ENCODE measurements around the gene FYTTD1. TPM values are rescaled to one million over a fixed set of nuclear protein-coding genes. Genes with fewer than 3 reads are reported as not detected.
"Not testable (repeated sequence)": the region's sequence is repeated elsewhere in the genome, so short reads cannot be mapped to it uniquely, and the experiment has no call there.

Gene FYTTD1
- total RNA-seq, 4 donors from 2014 or later, result 57.7 to 111 (median 85.6) TPM

DNA sequence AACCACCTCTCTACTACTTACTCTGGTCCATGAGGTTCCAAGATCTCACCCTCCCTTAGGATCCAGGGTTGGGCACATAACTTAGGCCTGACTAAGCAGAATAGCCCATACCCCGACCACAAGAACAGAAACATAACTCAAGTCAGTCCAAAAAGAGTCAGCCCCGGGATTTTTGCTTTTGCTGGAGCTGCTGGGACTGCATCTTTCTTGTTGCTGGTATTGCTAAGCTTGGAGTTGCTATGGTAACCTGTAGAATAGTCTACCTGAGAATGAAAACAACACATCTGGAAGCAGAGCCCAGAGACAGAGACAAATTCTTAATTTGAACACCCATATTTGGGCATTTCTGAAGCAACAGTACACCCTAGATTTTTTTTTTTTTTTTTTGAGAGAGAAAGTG is 19.5 kb upstream of the FYTTD1 start:
- Histone ChIP-seq H3K9me3 (no peaks in the 10 kb centered on the region), H3K4me3 (no peak overlapping the region), H3K36me3 (no peaks in the 10 kb centered on the region), H3K27ac (replicated peaks in 1 of 4) (no peak overlapping the region), H3K4me1 (peaks cover 4 to 15% (median 11%) of the 10 kb centered on the region in 4 donors), H3K27me3 (no peaks in the 10 kb centered on the region)
- 50% methylated on average over 2 of the region's 2 CpGs for WGBS
- intact Hi-C loops (cut with DNase I), result no loop called here
- TF ChIP-seq EP300 (IDR thresholded peaks at IDR 0.05), result no peak
- TF ChIP-seq POLR2AphosphoS5 (IDR thresholded peaks at IDR 0.05), result no peak
- TF ChIP-seq POLR2A (IDR thresholded peaks at IDR 0.05; ENCODE audit: low read depth), result no peak
- TF ChIP-seq, protein P1, sequence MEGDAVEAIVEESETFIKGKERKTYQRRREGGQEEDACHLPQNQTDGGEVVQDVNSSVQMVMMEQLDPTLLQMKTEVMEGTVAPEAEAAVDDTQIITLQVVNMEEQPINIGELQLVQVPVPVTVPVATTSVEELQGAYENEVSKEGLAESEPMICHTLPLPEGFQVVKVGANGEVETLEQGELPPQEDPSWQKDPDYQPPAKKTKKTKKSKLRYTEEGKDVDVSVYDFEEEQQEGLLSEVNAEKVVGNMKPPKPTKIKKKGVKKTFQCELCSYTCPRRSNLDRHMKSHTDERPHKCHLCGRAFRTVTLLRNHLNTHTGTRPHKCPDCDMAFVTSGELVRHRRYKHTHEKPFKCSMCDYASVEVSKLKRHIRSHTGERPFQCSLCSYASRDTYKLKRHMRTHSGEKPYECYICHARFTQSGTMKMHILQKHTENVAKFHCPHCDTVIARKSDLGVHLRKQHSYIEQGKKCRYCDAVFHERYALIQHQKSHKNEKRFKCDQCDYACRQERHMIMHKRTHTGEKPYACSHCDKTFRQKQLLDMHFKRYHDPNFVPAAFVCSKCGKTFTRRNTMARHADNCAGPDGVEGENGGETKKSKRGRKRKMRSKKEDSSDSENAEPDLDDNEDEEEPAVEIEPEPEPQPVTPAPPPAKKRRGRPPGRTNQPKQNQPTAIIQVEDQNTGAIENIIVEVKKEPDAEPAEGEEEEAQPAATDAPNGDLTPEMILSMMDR (IDR thresholded peaks at IDR 0.05), result no peak
- no peak for DNase-seq (ENCODE audit: extremely low spot score)

DNA sequence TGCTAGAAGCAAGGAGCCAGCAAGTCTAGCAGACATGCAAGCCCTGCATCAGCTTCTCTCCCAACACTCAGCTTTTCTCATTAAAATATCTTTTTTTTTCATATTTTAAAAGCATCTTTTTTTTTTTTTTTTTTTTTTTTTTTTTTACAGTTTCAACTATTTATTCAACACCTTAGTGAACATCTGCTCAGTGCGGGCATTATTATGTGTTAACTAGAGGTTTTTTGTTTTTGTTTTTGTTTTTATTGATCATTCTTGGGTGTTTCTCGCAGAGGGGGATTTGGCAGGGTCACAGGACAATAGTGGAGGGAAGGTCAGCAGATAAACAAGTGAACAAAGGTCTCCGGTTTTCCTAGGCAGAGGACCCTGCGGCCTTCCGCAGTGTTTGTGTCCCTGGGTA is 18.9 kb upstream of the FYTTD1 start:
- H3K27me3 ChIP-seq; H3K9me3 ChIP-seq; H3K27ac ChIP-seq (replicated peaks in 1 of 4); H3K36me3 ChIP-seq; H3K4me3 ChIP-seq; intact Hi-C loops (cut with DNase I); DNase-seq (ENCODE audit: extremely low spot score): not testable (repeated sequence)
- peaks cover 10 to 21% (median 17%) of the 10 kb centered on the region in 4 donors for H3K4me1 ChIP-seq
- WGBS, result 90% methylated on average over 3 of the region's 5 CpGs

DNA sequence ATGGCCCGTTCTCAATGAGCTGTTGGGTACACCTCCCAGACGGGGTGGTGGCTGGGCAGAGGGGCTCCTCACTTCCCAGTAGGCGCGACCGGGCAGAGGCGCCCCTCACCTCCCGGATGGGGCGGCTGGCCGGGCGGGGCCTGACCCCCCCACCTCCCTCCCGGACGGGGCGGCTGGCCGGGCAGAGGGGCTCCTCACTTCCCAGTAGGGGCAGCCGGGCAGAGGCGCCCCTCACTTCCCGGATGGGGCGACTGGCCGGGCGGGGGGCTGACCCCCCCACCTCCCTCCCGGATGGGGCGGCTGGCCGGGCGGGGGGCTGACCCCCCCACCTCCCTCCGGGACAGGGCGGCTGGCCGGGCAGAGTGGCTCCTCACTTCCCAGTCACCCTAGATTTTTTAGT is 18.2 kb upstream of the FYTTD1 start:
- DNase-seq (ENCODE audit: extremely low spot score); H3K4me3 ChIP-seq; H3K27ac ChIP-seq (replicated peaks in 1 of 4); H3K27me3 ChIP-seq; H3K36me3 ChIP-seq; H3K9me3 ChIP-seq; intact Hi-C loops (cut with DNase I): not testable (repeated sequence)
- H3K4me1 ChIP-seq, result peaks cover 10 to 26% (median 21%) of the 10 kb centered on the region in 4 donors
- 93% methylated on average over 17 of the region's 27 CpGs for WGBS

- no peak overlapping the region for H3K4me3 ChIP-seq
- WGBS, result 93% methylated on average over 4 of the region's 4 CpGs
- TF ChIP-seq, protein P1 (IDR thresholded peaks at IDR 0.05), result no peak
- TF ChIP-seq POLR2A (IDR thresholded peaks at IDR 0.05; ENCODE audit: low read depth) (no peak), EP300 (IDR thresholded peaks at IDR 0.05) (no peak), POLR2AphosphoS5 (IDR thresholded peaks at IDR 0.05) (no peak)
- H3K27me3 ChIP-seq, result no peaks in the 10 kb centered on the region
- intact Hi-C loops (cut with DNase I), result no loop called here
- no peak overlapping the region for H3K27ac ChIP-seq (replicated peaks in 1 of 4)
- H3K36me3 ChIP-seq, result no peaks in the 10 kb centered on the region
- DNase-seq (ENCODE audit: extremely low spot score), result no peak
- no peaks in the 10 kb centered on the region for H3K9me3 ChIP-seq
- peaks cover 17 to 35% (median 30%) of the 10 kb centered on the region in 4 donors for H3K4me1 ChIP-seq
Measured at GRCh38 chr3:197733042-197733441, 16.6 kb upstream of the FYTTD1 start.

DNA sequence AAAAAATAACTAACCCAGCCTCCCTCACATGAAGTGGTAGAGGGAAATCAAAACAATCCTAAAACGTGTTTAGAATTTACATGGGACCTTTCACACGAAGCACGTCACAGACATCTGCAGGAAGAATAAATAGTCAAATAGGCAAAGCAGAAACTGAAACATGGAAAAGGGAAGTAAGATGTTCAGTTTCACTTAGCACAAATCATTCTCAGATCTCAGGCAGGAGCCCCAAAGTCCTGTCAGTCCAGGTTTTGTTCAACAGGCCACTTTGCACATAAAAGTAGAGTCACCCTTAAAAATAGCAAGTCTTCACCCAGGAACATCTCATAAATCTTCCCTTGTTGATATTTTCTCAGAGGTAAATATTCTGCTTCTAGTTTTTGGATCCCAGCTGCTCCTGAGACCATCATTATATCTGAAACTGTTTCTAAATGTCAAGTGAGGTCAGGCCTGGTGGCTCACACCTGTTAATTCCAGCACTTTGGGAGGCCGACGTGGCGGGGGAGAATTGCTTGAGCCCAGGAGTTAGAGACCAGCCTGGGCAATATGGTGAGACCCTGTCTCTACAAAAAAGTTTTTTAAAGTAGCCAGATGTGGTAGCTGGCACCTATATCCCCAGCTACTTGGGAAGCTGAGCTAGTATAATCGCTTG is 14.9 kb upstream of the FYTTD1 start:
- Histone ChIP-seq H3K4me1 (peaks cover 17 to 35% (median 30%) of the 10 kb centered on the region in 4 donors), H3K27ac (replicated peaks in 1 of 4) (peak overlapping the region in 2 of 4 donors; percentile 18 to 94), H3K27me3 (no peaks in the 10 kb centered on the region), H3K9me3 (no peaks in the 10 kb centered on the region), H3K4me3 (no peak overlapping the region), H3K36me3 (no peaks in the 10 kb centered on the region)
- TF ChIP-seq POLR2AphosphoS5 (IDR thresholded peaks at IDR 0.05) (no peak), EP300 (IDR thresholded peaks at IDR 0.05) (no peak), POLR2A (IDR thresholded peaks at IDR 0.05; ENCODE audit: low read depth) (no peak)
- TF ChIP-seq, protein P1 (IDR thresholded peaks at IDR 0.05), result no peak
- intact Hi-C loops (cut with DNase I), result no loop called here
- no peak for DNase-seq (ENCODE audit: extremely low spot score)
- 71% methylated on average over 7 of the region's 7 CpGs for WGBS

DNA sequence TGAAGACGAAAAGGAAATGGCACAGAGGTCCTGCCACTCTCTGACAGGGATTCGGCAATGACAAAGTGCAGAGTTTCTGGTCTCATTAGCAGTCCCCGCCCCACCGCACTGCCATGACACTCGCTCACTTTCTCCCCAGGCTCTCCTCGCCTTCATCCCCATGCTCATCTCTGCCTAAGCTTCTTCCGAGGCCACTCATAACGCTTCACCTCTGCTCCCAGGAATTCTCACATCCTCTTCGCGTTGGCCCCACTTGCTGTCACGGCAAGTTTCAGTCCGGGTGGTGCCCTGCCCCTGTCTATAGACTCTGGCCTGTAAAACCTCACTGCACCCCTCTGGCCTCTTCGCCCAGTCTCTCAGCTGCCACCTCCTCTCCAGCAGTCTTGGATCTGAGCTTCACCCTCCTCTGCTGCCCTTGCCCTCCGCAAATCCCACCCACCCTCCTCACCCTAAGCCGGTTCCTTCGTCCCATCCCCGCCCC is 13.6 kb upstream of the FYTTD1 start:
- Histone ChIP-seq H3K36me3 (no peaks in the 10 kb centered on the region), H3K27ac (replicated peaks in 1 of 4) (peak overlapping the region; percentile 89 to 95 (median 92)), H3K27me3 (no peaks in the 10 kb centered on the region), H3K4me3 (peak overlapping the region; percentile 81 to 98 (median 96)), H3K4me1 (peaks cover 17 to 35% (median 28%) of the 10 kb centered on the region in 4 donors), H3K9me3 (no peaks in the 10 kb centered on the region)
- no peak for TF ChIP-seq POLR2A (IDR thresholded peaks at IDR 0.05; ENCODE audit: low read depth)
- peak in 1 of 2 donors; percentile 3 for TF ChIP-seq POLR2AphosphoS5 (IDR thresholded peaks at IDR 0.05)
- 1% methylated on average over 16 of the region's 17 CpGs for WGBS
- peak; percentile 92 for DNase-seq (ENCODE audit: extremely low spot score)
- intact Hi-C loops (cut with DNase I), result no loop called here
